Pancreas (tissue), 10 donors: ENCODE results near the gene IFNA1. TPM values are rescaled to one million over a fixed set of nuclear protein-coding genes. Genes with fewer than 3 reads are reported as not detected.

Experiments used
- ATAC-seq, 4 donors: fragments of 200-7000 bp; cut with Tn5 transposase; one replicate each; pipeline versions ENCODE4 v1.8.0 to v1.9.1; 2020; ENCODE audit warnings: mild to moderate bottlenecking in 4 of 4, moderate library complexity in 4 of 4
- DNase-seq, 6 donors: peaks; one replicate each; pipeline ENCODE4 v3.0.0-alpha.2; 2020
- FAIRE-seq: peaks from 2 replicates; lab custom pipeline; 2012; peaks lifted over from hg19 to GRCh38; lab: Jason Lieb, UNC
- H3K27ac ChIP-seq, 4 donors: fragments of 200-600 bp; sonication (generic); 1 replicate in 3 of 4; 2 replicates in 1 of 4; pipeline versions ENCODE4 v1.5.0 to v1.8.0; 2020
- H3K27me3 ChIP-seq, 4 donors: fragments of 200-600 bp; one replicate each; pipeline ENCODE4 v1.8.0; 2021
- H3K36me3 ChIP-seq, 3 donors: fragments of 200-600 bp; sonication (generic) in 1 of 3; one replicate each; pipeline versions ENCODE4 v1.5.0 to v1.8.0; 2020 to 2021
- H3K4me1 ChIP-seq, 3 donors: fragments of 200-600 bp; one replicate each; pipeline ENCODE4 v1.8.0; 2021
- H3K4me3 ChIP-seq, 4 donors: fragments of 200-600 bp; sonication (generic) in 2 of 4; one replicate each; pipeline versions ENCODE4 v1.5.0 to v1.8.0; 2020 to 2021
- H3K9me3 ChIP-seq, 4 donors: fragments of 200-600 bp; one replicate each; pipeline ENCODE4 v1.8.0; 2021
- WGBS, 2 donors: extraction: QIAGEN DNeasy Blood & Tissue Kit; methylation state at CpG; one replicate each; pipeline ENCODE4 v1.1.7; 2013; 5-methylcytosine and 5-hydroxymethylcytosine counted together
- intact Hi-C, 3 donors: fragments of 100-400 bp; cut with DNase I; formaldehyde crosslinking; loops; one replicate each; pipeline versions ENCODE4 v1.11.1 to v1.14.2; 2022
- polyA plus RNA-seq, 2 donors: library from polyadenylated mRNA; stranded (reverse); fragments of 200-250 nt; gene quantifications; one replicate each; pipeline ENCODE4 v1.2.3, GENCODE V29; 2013
- total RNA-seq, 6 donors: library from RNA; stranded (reverse); fragmentation: NEBNext Ultra II Directional in 4 of 6; extraction: Animal tissue kit (Norgen Biotek cat#: 25700) in 4 of 6; gene quantifications; one replicate each; pipeline versions ENCODE4 v1.2.1 to v1.2.4, GENCODE V29; 2021 to 2023
- TF ChIP-seq, protein P1 (sequence below), 4 donors: fragments of 200-600 bp; sonication (generic) in 3 of 4; IDR thresholded peaks; one replicate each; pipeline versions ENCODE4 v1.5.0 to v1.8.0; 2021; ENCODE audit warnings: antibody characterized with exemption in 4 of 4
- donor health status: healthy with polysubstance abuse.
- donor health status: DM: no; HTN: no; CAD: no; lungs with moderate emphysema.
- donor health status: DM: no; HTN: no; CAD: no.
- donor health status: control.
- donor health status: control.
- donor health status: Bipolar disorder and iron deficiency.
- donor health status: DM: yes; HTN: yes; CAD: no.
- donor health status: DM: no; HTN: no; CAD: no.
- donor health status: DM: no; HTN: no; CAD: no.
- donor health status: DM: yes; HTN: yes; CAD: no.

IFNA1 gene
- total and polyA plus RNA-seq, 8 donors: not detected

DNA sequence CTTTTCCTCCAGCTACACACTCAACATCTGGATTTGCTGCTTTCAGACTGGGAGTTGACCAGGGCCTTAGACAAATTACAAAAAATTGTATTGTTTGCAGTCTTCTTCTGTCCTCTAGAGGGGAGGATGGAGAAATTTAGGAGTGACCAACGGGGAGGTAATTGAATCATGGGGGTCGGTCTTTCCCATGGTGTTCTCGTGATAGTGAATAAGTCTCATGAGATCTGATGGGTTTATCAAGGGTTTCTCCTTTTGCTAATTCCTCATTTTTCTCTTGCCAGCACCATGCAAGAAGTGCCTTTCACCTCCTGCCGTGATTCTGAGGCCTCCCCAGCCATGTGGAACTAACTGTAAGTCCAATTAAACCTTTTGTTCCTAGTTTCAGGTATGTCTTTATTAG, 27.1 kb upstream of the IFNA1 start:
- TF ChIP-seq, protein P1, sequence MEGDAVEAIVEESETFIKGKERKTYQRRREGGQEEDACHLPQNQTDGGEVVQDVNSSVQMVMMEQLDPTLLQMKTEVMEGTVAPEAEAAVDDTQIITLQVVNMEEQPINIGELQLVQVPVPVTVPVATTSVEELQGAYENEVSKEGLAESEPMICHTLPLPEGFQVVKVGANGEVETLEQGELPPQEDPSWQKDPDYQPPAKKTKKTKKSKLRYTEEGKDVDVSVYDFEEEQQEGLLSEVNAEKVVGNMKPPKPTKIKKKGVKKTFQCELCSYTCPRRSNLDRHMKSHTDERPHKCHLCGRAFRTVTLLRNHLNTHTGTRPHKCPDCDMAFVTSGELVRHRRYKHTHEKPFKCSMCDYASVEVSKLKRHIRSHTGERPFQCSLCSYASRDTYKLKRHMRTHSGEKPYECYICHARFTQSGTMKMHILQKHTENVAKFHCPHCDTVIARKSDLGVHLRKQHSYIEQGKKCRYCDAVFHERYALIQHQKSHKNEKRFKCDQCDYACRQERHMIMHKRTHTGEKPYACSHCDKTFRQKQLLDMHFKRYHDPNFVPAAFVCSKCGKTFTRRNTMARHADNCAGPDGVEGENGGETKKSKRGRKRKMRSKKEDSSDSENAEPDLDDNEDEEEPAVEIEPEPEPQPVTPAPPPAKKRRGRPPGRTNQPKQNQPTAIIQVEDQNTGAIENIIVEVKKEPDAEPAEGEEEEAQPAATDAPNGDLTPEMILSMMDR (IDR thresholded peaks at IDR 0.05): no peak
- intact Hi-C loops: no loop called here
- ATAC-seq (no peak), FAIRE-seq (no peak), DNase-seq (no peak)
- H3K36me3 ChIP-seq: no peaks in the 10 kb centered on the region
- H3K27me3 ChIP-seq: no peaks in the 10 kb centered on the region
- no peak overlapping the region for H3K27ac ChIP-seq
- H3K9me3 ChIP-seq: no peaks in the 10 kb centered on the region
- no peak overlapping the region for H3K4me3 ChIP-seq
- 76 to 78% methylated on average over 4 of the region's 4 CpGs for WGBS, 2 donors
- H3K4me1 ChIP-seq: no peaks in the 10 kb centered on the region

DNA sequence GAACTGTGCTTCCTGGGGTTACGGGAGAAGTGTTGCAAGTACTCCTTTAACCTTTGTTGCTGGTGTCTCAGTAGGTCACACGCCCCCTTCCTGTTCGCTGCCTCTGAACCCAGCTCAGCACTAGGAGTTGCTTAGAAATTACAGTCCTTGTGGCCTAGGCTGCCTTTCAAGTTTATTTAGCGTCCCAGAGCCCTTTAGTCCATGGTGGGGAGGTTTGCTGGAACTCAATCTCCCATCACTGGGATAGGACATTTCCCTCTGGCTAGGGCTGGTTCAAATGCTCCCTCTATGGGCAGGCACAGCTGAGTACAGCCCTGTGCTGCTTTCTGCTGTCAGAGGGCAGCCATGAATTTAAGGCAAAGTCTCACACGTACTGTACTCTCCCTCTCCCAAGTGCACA, 26.6 kb upstream of the IFNA1 start:
- no peaks in the 10 kb centered on the region for H3K9me3 ChIP-seq
- DNase-seq (no peak), ATAC-seq (peak in 1 of 4 donors; percentile 38), FAIRE-seq (no peak)
- no peaks in the 10 kb centered on the region for H3K36me3 ChIP-seq
- no peak overlapping the region for H3K4me3 ChIP-seq
- no peak overlapping the region for H3K27ac ChIP-seq
- intact Hi-C loops: no loop called here
- H3K4me1 ChIP-seq: no peaks in the 10 kb centered on the region
- no peaks in the 10 kb centered on the region for H3K27me3 ChIP-seq
- WGBS, 2 donors: 55 to 64% methylated on average over 5 of the region's 5 CpGs
- TF ChIP-seq, protein P1 (IDR thresholded peaks at IDR 0.05): no peak

DNA sequence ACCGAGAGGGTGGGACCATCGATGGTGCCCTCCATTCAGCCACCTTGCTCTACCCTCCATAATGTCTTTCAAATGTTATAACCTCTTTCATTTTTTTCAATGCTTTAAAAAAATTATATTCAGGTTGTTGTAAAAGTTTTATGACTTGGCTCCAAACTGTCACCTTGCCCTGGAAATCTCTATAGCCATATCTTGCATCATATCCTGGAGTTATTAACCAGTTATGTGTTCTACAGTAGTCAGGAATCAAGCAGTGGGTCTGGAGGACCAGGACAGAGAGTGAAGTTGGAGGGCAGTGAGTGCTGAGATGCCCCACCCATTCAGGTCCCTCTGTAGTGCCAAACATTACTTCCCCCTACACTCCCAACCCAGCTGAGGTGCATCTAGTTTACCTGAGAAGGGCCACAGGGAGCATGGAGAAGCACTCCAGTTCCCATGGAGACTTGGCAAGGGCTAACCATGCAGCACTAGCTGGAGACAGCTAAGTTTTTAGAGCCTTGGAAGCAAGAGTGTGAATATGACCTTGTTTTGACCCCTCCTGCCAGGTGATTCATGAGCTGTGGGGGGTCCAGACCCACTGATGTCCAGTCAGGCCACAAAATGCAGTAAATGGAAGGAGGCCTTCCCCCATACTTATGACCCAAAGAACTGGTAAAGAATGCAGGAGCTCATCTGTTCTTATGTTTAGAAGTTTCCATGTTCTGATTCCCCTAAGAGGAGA, 25.9 kb upstream of the IFNA1 start:
- FAIRE-seq: no peak
- Histone ChIP-seq H3K36me3 (no peaks in the 10 kb centered on the region), H3K4me3 (no peak overlapping the region), H3K4me1 (no peaks in the 10 kb centered on the region), H3K9me3 (no peaks in the 10 kb centered on the region), H3K27me3 (no peaks in the 10 kb centered on the region), H3K27ac (no peak overlapping the region)
- no peak for ATAC-seq
- WGBS, 2 donors: 72 to 74% methylated on average over 2 of the region's 2 CpGs
- no peak for DNase-seq
- intact Hi-C loops: no loop called here
- TF ChIP-seq, protein P1 (IDR thresholded peaks at IDR 0.05): no peak

DNA sequence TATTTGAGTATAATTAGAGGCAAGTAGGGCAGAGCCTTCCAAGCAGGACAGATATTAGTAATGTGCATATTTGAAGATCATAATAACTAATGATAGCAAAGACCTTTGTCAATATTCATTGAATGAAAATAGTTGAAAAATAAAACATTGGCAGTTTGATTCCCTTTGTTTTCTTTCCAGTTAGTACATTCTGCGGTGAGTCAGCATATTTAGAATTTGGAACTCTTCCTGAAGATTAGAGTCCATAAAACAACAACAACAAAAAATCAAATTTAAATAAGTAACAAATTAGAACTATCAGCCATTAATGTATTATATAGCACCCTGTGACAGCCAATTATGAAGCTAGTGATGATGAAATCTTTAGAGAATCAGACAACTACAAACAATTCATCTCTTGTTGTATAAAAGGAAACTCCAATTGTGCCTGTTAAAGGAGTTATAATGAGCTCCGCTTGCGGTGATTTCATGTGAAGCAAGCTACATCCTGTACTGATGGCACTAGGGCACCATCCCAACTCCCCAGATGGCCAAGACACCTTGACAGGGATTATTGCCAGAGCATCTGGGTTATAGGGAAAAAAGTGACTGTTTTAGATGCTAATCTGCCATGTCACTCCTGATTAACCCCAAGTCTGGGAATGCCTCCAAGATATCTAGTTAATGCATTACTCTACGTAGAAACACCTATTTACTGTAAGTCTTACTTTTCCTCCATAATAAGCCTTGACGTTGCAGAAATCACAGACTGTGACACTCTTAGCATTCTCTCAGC, 24.6 kb upstream of the IFNA1 start:
- no peaks in the 10 kb centered on the region for H3K4me1 ChIP-seq
- H3K4me3 ChIP-seq: no peak overlapping the region
- intact Hi-C loops: no loop called here
- TF ChIP-seq, protein P1 (IDR thresholded peaks at IDR 0.05): no peak
- no peaks in the 10 kb centered on the region for H3K27me3 ChIP-seq
- no peaks in the 10 kb centered on the region for H3K36me3 ChIP-seq
- H3K9me3 ChIP-seq: no peaks in the 10 kb centered on the region
- ATAC-seq (peak in 3 of 4 donors; percentile 40 to 54 (median 47)), DNase-seq (no peak), FAIRE-seq (no peak)
- WGBS, 2 donors: 43 to 46% methylated on average over 5 of the region's 5 CpGs
- no peak overlapping the region for H3K27ac ChIP-seq

DNA sequence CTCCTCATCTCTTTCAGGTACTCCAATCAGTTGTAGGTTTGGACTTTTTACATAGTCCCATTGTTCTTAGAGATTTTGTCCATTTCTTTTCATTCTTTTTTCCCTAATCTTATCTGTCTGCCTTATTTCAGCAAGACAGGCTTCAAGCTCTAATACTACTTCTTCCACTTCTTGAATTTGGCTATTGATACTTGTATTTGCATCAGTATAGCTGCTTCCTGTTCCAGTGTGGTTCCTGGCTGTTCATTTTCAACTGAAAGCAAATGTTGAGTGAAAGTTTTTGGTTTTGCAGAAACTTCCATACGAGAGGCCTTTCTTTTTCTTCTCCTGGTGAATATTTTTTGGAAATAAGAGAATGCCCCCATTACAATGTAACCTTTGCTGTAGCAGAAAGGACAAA, 12.0 kb upstream of the IFNA1 start:
- no peaks in the 10 kb centered on the region for H3K4me1 ChIP-seq
- no peak for DNase-seq
- H3K36me3 ChIP-seq: no peaks in the 10 kb centered on the region
- H3K4me3 ChIP-seq: no peak overlapping the region
- FAIRE-seq: no peak
- intact Hi-C loops: no loop called here
- H3K9me3 ChIP-seq: no peaks in the 10 kb centered on the region
- WGBS, 2 donors: 42 to 58% methylated on average over 1 of the region's 1 CpG
- TF ChIP-seq, protein P1 (IDR thresholded peaks at IDR 0.05): no peak
- no peak for ATAC-seq
- H3K27ac ChIP-seq: no peak overlapping the region
- H3K27me3 ChIP-seq: peaks cover 0 to 4% (median 0%) of the 10 kb centered on the region in 4 donors
